DOHH2 (cell line): ENCODE measurements around the gene MAN2A1.

Experiments
- CTCF ChIP-seq: fragments of 200-600 bp; sonication (generic); IDR thresholded peaks from one replicate; pipeline ENCODE4 v1.5.1; 2014; ENCODE audit warnings: antibody characterized with exemption, mild to moderate bottlenecking, low read depth, low read length; ENCODE audit not compliant: poor library complexity, severe bottlenecking
- EZH2phosphoT487 ChIP-seq: fragments of 200-600 bp; sonication (generic); IDR thresholded peaks from 2 replicates; pipeline ENCODE4 v1.6.1; 2017; ENCODE audit warnings: borderline replicate concordance, mild to moderate bottlenecking, antibody characterized with exemption, low read length, moderate library complexity, mixed read lengths

DNA sequence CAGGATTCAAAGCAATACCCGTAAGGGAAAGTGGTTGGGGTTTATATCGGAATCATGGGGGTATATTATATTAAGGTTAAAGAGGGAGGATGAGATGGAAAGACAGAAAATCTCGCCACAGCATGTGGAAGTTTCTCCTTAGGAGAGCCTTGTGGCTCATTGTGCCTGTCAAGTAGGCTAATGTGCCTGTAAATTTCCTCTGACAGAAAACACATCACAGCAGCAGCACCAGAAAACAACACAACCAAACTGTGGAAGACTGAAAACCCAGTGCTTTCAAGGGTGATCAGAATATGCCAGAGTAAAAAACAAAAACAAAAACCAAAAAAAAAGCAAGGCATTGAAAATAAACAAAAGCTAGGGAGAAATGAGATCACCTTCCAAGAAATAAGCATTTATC, 11.3 kb upstream of the MAN2A1 start:
- no peak for TF ChIP-seq CTCF
- no peak for TF ChIP-seq EZH2phosphoT487
